ENCODE results near the gene ZNF35.
"Not testable (repeated sequence)": the region's sequence is repeated elsewhere in the genome, so short reads cannot be mapped to it uniquely, and the experiment has no call there.

ZNF35 gene

GRCh38 chr3:44665173-44665572 is 16.6 kb downstream of the ZNF35 start:
- no peaks in the 10 kb centered on the region for H3K9me3 ChIP-seq
- H3K4me3 ChIP-seq = no peak overlapping the region
- no peaks in the 10 kb centered on the region for H3K4me1 ChIP-seq
- H3K27me3 ChIP-seq (ENCODE audit: low read depth) = no peaks in the 10 kb centered on the region
- in situ Hi-C loops (cut with MboI; ENCODE audit: low sequenced_read_pairs) = no loop called here
- no peak for DNase-seq (ENCODE audit: low spot score in 2 of 2)
- no peaks in the 10 kb centered on the region for H3K36me3 ChIP-seq (replicated peaks)

- Histone ChIP-seq H3K27me3 (ENCODE audit: low read depth) (no peaks in the 10 kb centered on the region), H3K9me3 (no peaks in the 10 kb centered on the region), H3K4me3 (no peak overlapping the region), H3K4me1 (no peaks in the 10 kb centered on the region), H3K36me3 (replicated peaks) (no peaks in the 10 kb centered on the region)
- no peak for DNase-seq (ENCODE audit: low spot score in 2 of 2)
- in situ Hi-C loops (cut with MboI; ENCODE audit: low sequenced_read_pairs) = no loop called here
Measured at GRCh38 chr3:44666346-44666745, 17.8 kb downstream of the ZNF35 start.

GRCh38 chr3:44669760-44670159 is 21.2 kb downstream of the ZNF35 start:
- Histone ChIP-seq H3K27me3 (ENCODE audit: low read depth) (no peaks in the 10 kb centered on the region), H3K4me1 (no peaks in the 10 kb centered on the region), H3K36me3 (replicated peaks) (no peaks in the 10 kb centered on the region), H3K4me3 (no peak overlapping the region), H3K9me3 (no peaks in the 10 kb centered on the region)
- in situ Hi-C loops (cut with MboI; ENCODE audit: low sequenced_read_pairs) = no loop called here
- DNase-seq (ENCODE audit: low spot score in 2 of 2) = no peak

GRCh38 chr3:44673466-44673865 is 24.9 kb downstream of the ZNF35 start:
- H3K9me3 ChIP-seq; H3K4me3 ChIP-seq; H3K27me3 ChIP-seq (ENCODE audit: low read depth); H3K4me1 ChIP-seq; DNase-seq (ENCODE audit: low spot score in 2 of 2); in situ Hi-C loops (cut with MboI; ENCODE audit: low sequenced_read_pairs); H3K36me3 ChIP-seq (replicated peaks): not testable (repeated sequence)

- Histone ChIP-seq H3K27me3 (ENCODE audit: low read depth) (no peaks in the 10 kb centered on the region), H3K4me1 (no peaks in the 10 kb centered on the region), H3K9me3 (no peaks in the 10 kb centered on the region), H3K4me3 (no peak overlapping the region), H3K36me3 (replicated peaks) (no peaks in the 10 kb centered on the region)
- in situ Hi-C loops (cut with MboI; ENCODE audit: low sequenced_read_pairs) = no loop called here
- DNase-seq (ENCODE audit: low spot score in 2 of 2) = no peak
Measured at GRCh38 chr3:44674211-44674610, 25.7 kb downstream of the ZNF35 start.

GRCh38 chr3:44678480-44679116 is 30.1 kb downstream of the ZNF35 start:
- no peak for DNase-seq (ENCODE audit: low spot score in 2 of 2)
- Histone ChIP-seq H3K9me3 (no peaks in the 10 kb centered on the region), H3K36me3 (replicated peaks) (no peaks in the 10 kb centered on the region), H3K27me3 (ENCODE audit: low read depth) (no peaks in the 10 kb centered on the region), H3K4me1 (no peaks in the 10 kb centered on the region), H3K4me3 (no peak overlapping the region)
- in situ Hi-C loops (cut with MboI; ENCODE audit: low sequenced_read_pairs) = no loop called here

- Histone ChIP-seq H3K9me3 (no peaks in the 10 kb centered on the region), H3K4me3 (no peak overlapping the region), H3K27me3 (ENCODE audit: low read depth) (no peaks in the 10 kb centered on the region), H3K4me1 (no peaks in the 10 kb centered on the region), H3K36me3 (replicated peaks) (no peaks in the 10 kb centered on the region)
- DNase-seq (ENCODE audit: low spot score in 2 of 2) = no peak
- in situ Hi-C loops (cut with MboI; ENCODE audit: low sequenced_read_pairs) = no loop called here
Measured at GRCh38 chr3:44680921-44681455, 32.5 kb downstream of the ZNF35 start.

GRCh38 chr3:44682182-44682896 is 33.8 kb downstream of the ZNF35 start:
- no peaks in the 10 kb centered on the region for H3K36me3 ChIP-seq (replicated peaks)
- no peaks in the 10 kb centered on the region for H3K4me1 ChIP-seq
- no peaks in the 10 kb centered on the region for H3K27me3 ChIP-seq (ENCODE audit: low read depth)
- DNase-seq (ENCODE audit: low spot score in 2 of 2) = no peak
- no peaks in the 10 kb centered on the region for H3K9me3 ChIP-seq
- H3K4me3 ChIP-seq = no peak overlapping the region
- in situ Hi-C loops (cut with MboI; ENCODE audit: low sequenced_read_pairs) = no loop called here

- no peak for DNase-seq (ENCODE audit: low spot score in 2 of 2)
- no peaks in the 10 kb centered on the region for H3K4me1 ChIP-seq
- in situ Hi-C loops (cut with MboI; ENCODE audit: low sequenced_read_pairs) = no loop called here
Measured at GRCh38 chr3:44685128-44685800, 36.7 kb downstream of the ZNF35 start.

GRCh38 chr3:44687898-44688297 is 39.4 kb downstream of the ZNF35 start:
- H3K36me3 ChIP-seq (replicated peaks) = no peaks in the 10 kb centered on the region
- in situ Hi-C loops (cut with MboI; ENCODE audit: low sequenced_read_pairs) = no loop called here

More at GRCh38 chr3:44685128-44685800, 36.7 kb downstream of the ZNF35 start:
- no peaks in the 10 kb centered on the region for H3K27me3 ChIP-seq (ENCODE audit: low read depth)
- H3K4me3 ChIP-seq = no peak overlapping the region
- no peaks in the 10 kb centered on the region for H3K9me3 ChIP-seq
- H3K36me3 ChIP-seq (replicated peaks) = no peaks in the 10 kb centered on the region

More at GRCh38 chr3:44687898-44688297, 39.4 kb downstream of the ZNF35 start:
- H3K4me1 ChIP-seq = no peaks in the 10 kb centered on the region
- no peak overlapping the region for H3K4me3 ChIP-seq
- H3K9me3 ChIP-seq = no peaks in the 10 kb centered on the region
- no peaks in the 10 kb centered on the region for H3K27me3 ChIP-seq (ENCODE audit: low read depth)
- DNase-seq (ENCODE audit: low spot score in 2 of 2) = no peak
